ENCODE data around the gene TMEM200B.
"Not testable (repeated sequence)": the region's sequence is repeated elsewhere in the genome, so short reads cannot be mapped to it uniquely, and the experiment has no call there.

The TMEM200B gene

DNA sequence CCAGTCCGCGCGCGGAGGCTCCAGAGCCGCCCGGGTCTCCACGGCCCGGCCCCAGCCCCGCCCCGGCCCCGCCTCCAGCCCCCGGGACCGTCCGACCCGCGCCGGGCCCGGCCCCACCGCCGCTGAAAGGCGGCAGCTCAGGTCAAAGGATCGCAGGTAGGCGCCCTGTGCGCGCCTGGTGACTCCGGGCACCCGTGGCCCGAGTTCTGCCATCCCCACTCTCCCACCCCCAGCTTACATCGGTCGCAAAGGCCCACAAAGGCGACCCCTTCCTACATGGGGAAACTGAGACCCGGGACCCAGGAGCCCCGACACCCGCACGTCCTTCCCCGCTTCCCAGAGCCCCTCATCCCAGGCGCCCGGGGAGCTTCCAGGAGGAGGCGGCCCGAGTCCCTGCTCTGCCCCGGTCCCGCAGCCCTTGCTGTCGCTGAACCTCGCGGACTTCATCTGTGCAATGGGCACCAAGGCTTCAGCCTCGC, at the start of gene TMEM200B:
TSS of gene TMEM200B (minus strand) at position 17 of the 479 bp plus-strand sequence. CDS start 2,075 bp downstream, outside the sequence.
- DNase-seq = no peak

DNA sequence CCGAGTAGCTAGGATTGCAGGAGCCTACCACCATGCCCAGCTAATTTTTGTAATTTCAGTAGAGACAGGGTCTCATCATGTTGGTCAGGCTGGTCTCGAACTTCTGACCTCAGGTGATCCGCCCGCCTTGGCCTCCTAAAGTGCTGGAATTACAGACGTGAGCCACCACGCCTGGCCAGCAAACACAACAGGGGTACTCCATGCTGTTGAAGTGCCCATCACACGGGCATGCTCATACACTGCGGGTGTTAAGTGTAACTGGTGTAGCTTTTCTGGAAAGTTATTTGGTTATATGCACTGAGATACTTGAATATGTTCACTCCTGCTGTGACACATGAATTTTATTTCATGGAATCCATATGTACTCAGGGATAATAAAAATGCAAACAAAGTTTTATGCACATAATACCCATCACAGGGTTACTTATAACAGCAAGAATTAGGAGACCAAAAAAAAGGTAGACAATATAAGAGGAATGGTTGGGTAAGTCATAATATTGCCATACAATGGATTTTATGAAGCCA, 48.8 kb upstream of the TMEM200B start:
- DNase-seq = no peak

DNA sequence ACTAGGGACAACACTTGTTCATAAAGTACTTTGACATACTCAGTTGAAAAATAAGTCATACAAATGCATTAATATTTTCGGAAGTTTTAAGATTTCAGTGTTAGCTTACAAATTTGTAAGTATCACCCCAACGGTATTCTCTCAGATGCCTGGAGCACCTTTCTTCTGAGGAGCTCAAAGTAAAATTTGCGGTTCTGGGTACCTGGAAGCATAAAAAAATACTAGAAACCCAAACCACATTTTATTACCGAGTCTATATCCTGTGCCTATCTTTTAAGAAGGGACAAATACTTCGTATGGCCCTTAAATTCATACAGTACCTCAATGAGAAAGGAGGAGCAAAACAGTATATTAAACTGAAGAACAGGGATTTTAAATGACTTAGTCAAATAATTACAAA, 47.8 kb upstream of the TMEM200B start:
- DNase-seq = no peak

DNA sequence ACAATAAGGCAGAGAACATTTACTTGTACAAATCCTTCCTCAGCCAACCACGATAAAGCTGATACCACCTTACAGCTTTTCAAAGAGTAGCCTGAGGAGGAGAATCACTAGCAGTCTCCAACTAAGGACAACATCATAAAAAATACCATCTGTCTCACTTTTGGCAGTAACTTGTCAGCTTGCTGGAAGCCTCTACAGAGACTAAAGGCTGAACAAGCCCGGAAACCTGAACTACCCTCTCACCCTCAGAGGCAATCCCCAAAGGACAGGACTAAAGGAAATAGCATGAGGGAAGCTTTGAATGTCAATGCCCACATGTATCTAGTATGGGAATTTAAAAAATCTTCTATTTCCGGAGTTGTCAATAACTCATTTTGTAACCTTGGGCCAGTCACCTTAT, 47.4 kb upstream of the TMEM200B start:
- DNase-seq = no peak

GRCh38 chr1:29169976-29170375, 46.3 kb upstream of the TMEM200B start:
- no peak for DNase-seq

- no peak for DNase-seq
Observed at GRCh38 chr1:29167904-29168303, 44.2 kb upstream of the TMEM200B start.

DNA sequence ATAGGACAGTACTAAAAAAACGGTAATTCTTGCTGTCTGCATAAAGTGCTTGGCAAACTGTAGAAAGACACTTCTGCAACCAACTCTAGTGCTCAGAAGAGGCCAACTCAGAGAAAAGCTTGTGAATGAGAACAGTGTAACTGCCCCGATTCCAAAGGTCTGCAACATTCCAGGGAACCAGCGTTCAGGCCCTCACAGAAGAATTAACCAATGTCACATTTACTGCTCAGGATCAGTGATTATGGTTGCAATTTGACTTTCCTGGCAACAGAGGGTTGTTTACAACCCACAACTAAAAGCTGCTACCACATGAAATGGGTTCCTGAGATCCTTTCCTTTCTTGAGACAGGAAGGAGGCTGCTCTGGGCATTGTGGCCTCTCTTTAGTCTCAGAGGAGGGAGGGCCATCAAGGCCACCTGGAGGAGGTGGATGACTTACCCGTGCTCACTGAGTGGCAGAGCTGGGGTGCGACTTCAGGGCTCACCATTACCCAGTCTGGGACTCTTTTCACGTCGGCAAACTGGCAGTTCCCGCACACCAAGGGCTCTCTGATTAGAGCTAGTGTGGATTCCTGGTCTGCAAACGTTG, 42.7 kb upstream of the TMEM200B start:
- DNase-seq = no peak

DNA sequence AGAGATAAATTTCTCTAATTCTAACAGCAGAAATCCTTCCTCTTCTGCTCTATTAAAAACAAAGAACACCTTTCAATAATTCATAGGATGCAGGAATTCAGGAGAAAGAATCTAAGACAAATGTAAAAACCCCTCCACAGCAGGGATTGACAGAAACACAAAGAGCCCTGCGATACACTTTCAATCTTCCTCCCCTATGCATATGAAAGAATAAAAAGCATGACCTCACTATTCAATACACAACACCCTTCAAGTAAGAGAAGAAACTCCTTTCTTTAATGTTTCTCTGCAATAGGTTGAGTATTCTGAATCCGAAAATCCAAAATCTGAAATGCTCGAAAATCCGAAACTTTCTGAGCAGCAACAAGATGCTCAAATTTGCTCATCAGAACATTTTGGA, 40.9 kb upstream of the TMEM200B start:
- no peak for DNase-seq

DNA sequence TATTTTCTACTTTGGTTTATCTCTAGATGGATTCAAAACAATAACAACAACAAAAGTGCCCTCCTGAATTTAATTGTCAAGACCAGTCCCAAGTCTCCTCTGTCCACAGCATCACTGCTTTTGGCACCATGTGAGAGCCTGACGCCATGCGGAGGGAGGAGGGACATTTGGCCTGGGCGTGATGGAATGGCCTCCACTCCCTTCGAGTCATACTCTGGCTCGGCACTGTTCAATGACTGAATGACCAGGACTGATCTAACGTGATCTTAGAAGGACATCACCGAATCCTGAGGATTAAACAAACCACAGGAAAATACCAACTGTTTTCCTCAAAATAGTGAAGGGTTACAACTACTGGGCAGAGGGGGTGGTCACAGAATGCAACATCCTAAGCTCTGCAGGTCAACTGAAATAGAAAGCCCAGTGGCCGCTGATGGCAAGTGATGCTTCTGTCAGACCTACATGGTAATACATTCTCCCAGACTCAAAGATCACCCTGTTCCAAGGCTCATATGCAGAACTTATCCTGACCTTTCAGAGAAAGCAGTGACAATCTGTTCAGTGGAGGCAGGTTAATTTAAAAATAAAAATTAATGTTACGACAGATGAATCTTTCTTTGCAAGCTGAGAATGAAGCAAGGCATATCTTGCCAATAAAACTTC, 38.9 kb upstream of the TMEM200B start:
- DNase-seq = no peak

DNA sequence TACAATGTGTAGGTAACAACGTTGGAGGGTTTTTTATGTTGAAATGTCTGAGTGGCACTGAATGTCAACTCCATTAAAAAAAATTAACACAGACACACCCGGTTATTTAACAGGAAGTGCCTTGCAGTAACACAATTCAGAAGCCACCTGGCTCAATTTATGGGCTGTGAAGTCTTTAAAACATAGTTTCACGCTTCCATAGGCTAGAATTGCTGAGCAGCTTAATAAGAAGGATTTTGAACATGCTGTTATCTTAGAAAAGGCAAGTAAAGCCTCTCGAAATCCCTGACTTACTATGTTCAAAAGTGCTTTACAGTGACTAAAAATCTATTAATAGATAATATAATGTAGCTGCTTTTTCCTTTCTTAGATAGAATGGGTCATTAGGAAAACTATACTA, 38.3 kb upstream of the TMEM200B start:
- DNase-seq = no peak

- no peak for DNase-seq
Observed at GRCh38 chr1:29159773-29160172, 36.1 kb upstream of the TMEM200B start.

- DNase-seq = no peak
Observed at GRCh38 chr1:29157269-29157601, 33.5 kb upstream of the TMEM200B start.

GRCh38 chr1:29156543-29157268, 33.0 kb upstream of the TMEM200B start:
- no peak for DNase-seq

- no peak for DNase-seq
Observed at GRCh38 chr1:29152046-29152805, 28.5 kb upstream of the TMEM200B start.

- not testable (repeated sequence) for DNase-seq
Observed at GRCh38 chr1:29150346-29150745, 26.6 kb upstream of the TMEM200B start.

DNA sequence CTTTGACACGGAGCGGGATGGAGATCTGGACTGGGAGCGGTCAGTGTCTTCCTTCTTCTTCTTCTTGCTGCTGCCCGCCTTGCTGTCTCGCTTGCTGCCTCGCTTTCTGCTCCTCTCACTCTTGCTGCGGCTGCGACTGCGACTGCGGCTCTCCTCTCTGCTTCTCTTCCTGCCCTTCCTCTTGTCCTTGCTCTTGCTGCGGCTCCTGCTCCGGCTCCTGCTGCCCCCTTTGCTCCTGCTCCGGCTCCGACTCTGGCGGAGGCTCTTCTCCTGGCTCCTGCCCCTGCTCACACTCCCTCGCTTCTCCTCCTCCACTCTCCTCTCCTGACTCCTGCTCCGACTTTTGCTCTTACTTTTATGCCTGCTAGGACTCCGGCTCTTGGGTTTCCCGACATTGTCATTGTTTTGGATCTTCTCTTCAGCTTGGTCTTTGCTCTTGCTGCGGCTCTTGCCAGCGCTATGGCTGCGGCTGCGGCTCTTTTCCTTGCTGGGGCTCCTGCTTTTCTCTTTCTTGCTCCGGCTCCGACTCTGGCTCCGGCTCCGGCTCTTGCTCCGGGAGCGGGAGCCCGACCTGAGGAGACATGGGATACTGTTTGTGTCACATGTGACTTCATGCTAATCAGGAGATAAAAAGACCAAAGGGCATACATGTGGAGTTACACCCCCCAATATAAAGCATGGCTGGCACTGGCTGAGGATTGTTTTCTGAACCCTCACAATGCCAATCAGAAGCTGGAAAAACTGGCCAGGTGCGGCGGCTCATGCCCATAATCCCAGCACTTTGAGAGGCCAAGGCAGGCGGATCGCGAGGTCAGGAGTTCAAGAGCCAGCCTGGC, 25.2 kb upstream of the TMEM200B start:
- DNase-seq = no peak

- no peak for DNase-seq
Observed at GRCh38 chr1:29145739-29146437, 22.2 kb upstream of the TMEM200B start.

- DNase-seq = no peak
Observed at GRCh38 chr1:29144178-29144577, 20.5 kb upstream of the TMEM200B start.

- no peak for DNase-seq
Observed at GRCh38 chr1:29142714-29143113, 19.0 kb upstream of the TMEM200B start.

- no peak for DNase-seq
Observed at GRCh38 chr1:29136391-29136915, 12.8 kb upstream of the TMEM200B start.

DNA sequence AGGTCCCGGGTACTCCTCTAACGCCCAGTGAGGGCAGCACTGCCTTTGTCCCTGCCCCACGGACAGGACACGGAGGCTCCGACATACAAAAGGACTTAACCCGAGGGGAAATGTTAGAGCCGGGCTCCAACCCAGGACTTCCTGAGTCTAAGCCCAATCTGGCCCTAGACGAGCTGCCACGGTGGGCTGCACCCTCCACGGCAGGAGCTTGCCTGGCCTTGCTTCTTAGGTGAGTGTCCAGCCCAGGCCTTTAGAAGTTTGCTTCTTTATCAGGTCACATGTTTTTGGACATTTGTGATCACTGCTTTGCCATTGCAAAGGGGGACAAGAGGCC, 11.0 kb upstream of the TMEM200B start:
- no peak for DNase-seq
